Measurements from ENCODE around the gene B4GALT1. TPM values are rescaled to one million over a fixed set of nuclear protein-coding genes. Genes with fewer than 3 reads are reported as not detected.

The B4GALT1 gene
- total RNA-seq, 1 donor from 2014 or later = 100 TPM

DNA sequence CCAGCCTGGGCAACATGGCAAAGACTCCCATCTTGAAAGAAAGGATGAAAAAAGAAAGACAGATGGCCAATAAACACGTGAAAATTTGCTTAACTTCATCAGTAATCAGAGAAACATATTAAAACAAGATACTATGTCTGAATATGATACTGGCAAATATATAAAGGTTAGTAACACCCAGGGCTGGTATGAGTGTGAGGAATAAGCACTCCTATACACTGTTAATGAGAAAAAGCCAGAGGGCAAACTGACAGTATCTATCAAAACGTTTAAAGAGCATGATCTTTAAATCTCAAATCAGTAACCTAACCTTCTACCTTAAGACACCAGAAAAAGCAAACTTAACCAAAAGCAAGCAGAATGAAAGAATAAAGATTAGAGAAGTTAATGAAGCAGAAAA, 14.1 kb downstream of the B4GALT1 start:
- Histone ChIP-seq H3K9me3 (peaks cover 0 to 4% of the 10 kb centered on the region in 2 donors), H3K27me3 (no peaks in the 10 kb centered on the region), H3K4me3 (no peak overlapping the region), H3K27ac (peak overlapping the region in 1 of 2 donors; percentile 12), H3K4me1 (peaks cover 6 to 55% of the 10 kb centered on the region in 2 donors), H3K36me3 (no peaks in the 10 kb centered on the region)
- intact Hi-C loops (cut with DNase I) = no loop called here
- DNase-seq (ENCODE audit: low spot score in 2 of 2) = no peak
- TF ChIP-seq, protein P1, sequence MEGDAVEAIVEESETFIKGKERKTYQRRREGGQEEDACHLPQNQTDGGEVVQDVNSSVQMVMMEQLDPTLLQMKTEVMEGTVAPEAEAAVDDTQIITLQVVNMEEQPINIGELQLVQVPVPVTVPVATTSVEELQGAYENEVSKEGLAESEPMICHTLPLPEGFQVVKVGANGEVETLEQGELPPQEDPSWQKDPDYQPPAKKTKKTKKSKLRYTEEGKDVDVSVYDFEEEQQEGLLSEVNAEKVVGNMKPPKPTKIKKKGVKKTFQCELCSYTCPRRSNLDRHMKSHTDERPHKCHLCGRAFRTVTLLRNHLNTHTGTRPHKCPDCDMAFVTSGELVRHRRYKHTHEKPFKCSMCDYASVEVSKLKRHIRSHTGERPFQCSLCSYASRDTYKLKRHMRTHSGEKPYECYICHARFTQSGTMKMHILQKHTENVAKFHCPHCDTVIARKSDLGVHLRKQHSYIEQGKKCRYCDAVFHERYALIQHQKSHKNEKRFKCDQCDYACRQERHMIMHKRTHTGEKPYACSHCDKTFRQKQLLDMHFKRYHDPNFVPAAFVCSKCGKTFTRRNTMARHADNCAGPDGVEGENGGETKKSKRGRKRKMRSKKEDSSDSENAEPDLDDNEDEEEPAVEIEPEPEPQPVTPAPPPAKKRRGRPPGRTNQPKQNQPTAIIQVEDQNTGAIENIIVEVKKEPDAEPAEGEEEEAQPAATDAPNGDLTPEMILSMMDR (IDR thresholded peaks at IDR 0.05) = no peak

DNA sequence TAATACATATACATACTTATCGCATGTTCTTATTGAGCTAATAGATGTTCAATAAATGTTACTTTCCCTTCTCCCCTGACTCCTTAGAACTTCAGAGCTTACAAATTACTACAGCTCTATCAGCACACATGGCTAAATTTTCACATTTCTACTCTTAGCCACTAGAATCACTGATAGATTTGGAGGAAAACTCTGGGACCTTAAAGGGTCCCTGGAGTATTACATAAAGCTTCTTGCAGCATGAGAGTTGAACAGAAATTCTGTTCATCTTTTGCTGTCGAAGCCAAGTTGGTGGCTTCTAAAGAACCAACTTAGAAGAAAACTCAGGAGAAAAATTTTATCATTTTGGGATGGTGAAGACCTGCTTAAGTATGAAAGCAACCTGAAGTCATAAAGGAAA, 15.5 kb downstream of the B4GALT1 start:
- H3K4me3 ChIP-seq = no peak overlapping the region
- no peak for DNase-seq (ENCODE audit: low spot score in 2 of 2)
- peak overlapping the region; percentile 72 to 86 for H3K27ac ChIP-seq
- H3K27me3 ChIP-seq = no peaks in the 10 kb centered on the region
- H3K4me1 ChIP-seq = peaks cover 5 to 47% of the 10 kb centered on the region in 2 donors
- H3K36me3 ChIP-seq = no peaks in the 10 kb centered on the region
- H3K9me3 ChIP-seq = peaks cover 0 to 4% of the 10 kb centered on the region in 2 donors
- TF ChIP-seq, protein P1 (IDR thresholded peaks at IDR 0.05) = no peak
- intact Hi-C loops (cut with DNase I) = no loop called here

DNA sequence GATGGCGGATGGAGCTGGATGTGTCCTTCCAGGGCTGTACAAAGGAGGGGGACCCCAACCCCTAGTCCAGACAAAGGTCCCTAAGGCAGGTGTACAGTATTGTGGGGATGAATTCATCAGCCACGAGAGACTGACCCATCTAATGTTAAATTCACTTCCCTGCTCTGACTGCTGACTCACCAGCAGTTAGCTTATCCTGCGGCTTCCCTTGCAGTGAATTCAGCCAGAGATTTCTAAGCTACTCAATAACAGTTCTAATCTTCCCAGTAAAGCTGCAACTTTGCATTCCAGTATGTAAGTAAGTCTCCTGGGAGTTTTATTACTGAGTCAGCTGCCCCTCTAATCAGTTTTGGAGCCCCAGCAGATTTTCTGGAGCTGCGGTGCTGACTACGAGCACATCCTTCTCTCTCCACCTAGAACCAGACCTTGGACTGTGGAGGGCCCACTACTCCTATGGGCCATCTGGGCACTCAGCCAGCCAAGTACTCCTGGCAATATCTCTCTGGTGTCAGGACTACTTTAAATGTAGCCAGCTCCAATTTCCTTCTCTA, 16.1 kb downstream of the B4GALT1 start:
- TF ChIP-seq, protein P1 (IDR thresholded peaks at IDR 0.05) = no peak
- peak in 1 of 2 donors; percentile 67 for DNase-seq (ENCODE audit: low spot score in 2 of 2)
- intact Hi-C loops (cut with DNase I) = no loop called here
- H3K9me3 ChIP-seq = peaks cover 0 to 4% of the 10 kb centered on the region in 2 donors
- H3K27ac ChIP-seq = peak overlapping the region; percentile 72 to 86
- no peak overlapping the region for H3K4me3 ChIP-seq
- no peaks in the 10 kb centered on the region for H3K36me3 ChIP-seq
- peaks cover 5 to 46% of the 10 kb centered on the region in 2 donors for H3K4me1 ChIP-seq
- no peaks in the 10 kb centered on the region for H3K27me3 ChIP-seq

DNA sequence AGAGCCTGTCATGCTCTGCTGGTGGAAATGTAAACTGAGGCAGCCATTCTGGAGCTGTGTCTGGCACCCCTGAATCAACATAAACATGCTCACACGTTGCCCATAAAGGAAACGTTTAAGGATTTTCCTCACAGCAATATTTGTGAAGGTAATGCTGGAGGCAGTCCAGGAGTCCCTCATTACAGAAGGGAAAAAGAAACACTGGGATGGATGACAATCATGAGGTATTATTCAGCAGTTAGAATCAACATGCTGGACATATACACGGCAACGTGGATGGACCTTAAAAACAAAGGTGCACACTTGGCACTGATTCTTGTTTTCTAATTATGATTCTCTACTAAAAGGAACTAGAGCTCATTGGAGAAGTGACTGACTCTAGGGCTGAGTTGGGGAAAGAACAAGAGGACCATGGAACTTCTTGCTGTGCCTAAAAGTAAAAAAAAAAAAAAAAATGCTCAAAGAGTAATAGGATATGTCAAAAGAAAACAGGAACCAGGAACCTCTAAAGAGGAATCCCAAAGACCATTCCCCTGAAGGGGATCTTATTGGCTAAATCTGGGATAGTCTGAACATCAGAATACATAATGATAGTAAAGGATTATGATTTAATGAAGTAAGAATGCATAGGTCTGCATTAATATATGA, 18.6 kb downstream of the B4GALT1 start:
- Histone ChIP-seq H3K4me1 (peaks cover 6 to 68% of the 10 kb centered on the region in 2 donors), H3K27me3 (no peaks in the 10 kb centered on the region), H3K36me3 (no peaks in the 10 kb centered on the region), H3K9me3 (no peaks in the 10 kb centered on the region), H3K27ac (peak overlapping the region in 1 of 2 donors; percentile 13), H3K4me3 (no peak overlapping the region)
- intact Hi-C loops (cut with DNase I) = no loop called here
- no peak for DNase-seq (ENCODE audit: low spot score in 2 of 2)
- TF ChIP-seq, protein P1 (IDR thresholded peaks at IDR 0.05) = no peak

DNA sequence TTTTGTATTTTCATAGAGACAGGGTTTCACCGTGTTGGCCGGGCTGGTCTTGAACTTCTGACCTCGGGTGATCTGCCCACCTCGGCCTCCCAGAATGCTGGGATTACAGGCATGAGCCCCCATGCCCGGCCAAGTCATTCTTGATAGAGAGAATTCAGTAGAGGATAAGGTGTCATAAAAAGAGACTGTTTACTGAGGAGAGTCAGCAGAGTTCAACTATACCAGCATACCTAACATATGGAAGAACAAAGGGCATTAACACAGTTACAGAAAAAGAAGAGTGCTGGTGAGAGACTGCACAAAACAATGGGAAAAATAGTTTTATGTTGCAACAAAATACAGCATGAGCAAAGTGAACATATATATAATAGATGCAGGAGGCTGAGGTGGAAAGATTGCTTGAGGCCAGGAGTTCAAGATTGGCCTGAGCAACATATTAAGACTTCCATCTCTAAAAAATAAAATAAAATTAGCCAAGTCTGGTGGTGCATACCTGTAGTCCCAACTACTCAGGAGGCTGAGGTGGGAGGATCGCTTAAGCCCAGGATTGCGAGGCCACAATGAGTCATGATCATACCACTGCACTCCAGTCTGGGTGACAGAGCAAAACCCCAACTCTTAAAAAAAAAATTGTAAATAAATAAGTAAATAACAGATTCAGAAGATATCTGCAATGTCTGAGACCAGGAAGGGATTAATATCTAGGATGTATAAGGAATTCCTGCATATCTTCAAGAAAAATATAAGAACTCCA, 19.5 kb downstream of the B4GALT1 start:
- H3K27ac ChIP-seq = no peak overlapping the region
- TF ChIP-seq, protein P1 (IDR thresholded peaks at IDR 0.05) = no peak
- H3K36me3 ChIP-seq = no peaks in the 10 kb centered on the region
- no peak overlapping the region for H3K4me3 ChIP-seq
- intact Hi-C loops (cut with DNase I) = no loop called here
- no peak for DNase-seq (ENCODE audit: low spot score in 2 of 2)
- peaks cover 14 to 77% of the 10 kb centered on the region in 2 donors for H3K4me1 ChIP-seq
- no peaks in the 10 kb centered on the region for H3K9me3 ChIP-seq
- no peaks in the 10 kb centered on the region for H3K27me3 ChIP-seq

Data from ascending aorta (tissue), 2 donors.